Endodermal cell (in vitro differentiated cells): Measurements from ENCODE around the gene HBA2. TPM values are rescaled to one million over a fixed set of nuclear protein-coding genes. Genes with fewer than 3 reads are reported as not detected.

Experiments used
- DNase-seq: peaks from one replicate; pipeline ENCODE4 v3.0.0-alpha.2; 2017
- H3K27ac ChIP-seq: 2 replicates; pipeline ENCODE4 v1.5.1; 2013; ENCODE audit warnings: mild to moderate bottlenecking, low read depth, low read length, moderate library complexity
- H3K27me3 ChIP-seq: 2 replicates; pipeline ENCODE4 v1.6.1; 2013; ENCODE audit warnings: mild to moderate bottlenecking, low read length, moderate library complexity; ENCODE audit not compliant: insufficient read depth, control insufficient read depth, poor library complexity, severe bottlenecking
- H3K36me3 ChIP-seq: 2 replicates; pipeline ENCODE4 v1.7.0; 2013; ENCODE audit warnings: mild to moderate bottlenecking, low read length, moderate library complexity; ENCODE audit not compliant: control insufficient read depth, insufficient read depth
- H3K4me1 ChIP-seq: one replicate; pipeline ENCODE4 v1.7.0; 2013; ENCODE audit warnings: low read length; ENCODE audit not compliant: control insufficient read depth, insufficient read depth
- H3K4me3 ChIP-seq: 2 replicates; pipeline ENCODE4 v1.5.1; 2013; ENCODE audit warnings: mild to moderate bottlenecking, low read length, moderate library complexity
- H3K9ac ChIP-seq: 2 replicates; pipeline ENCODE4 v1.6.1; 2013; ENCODE audit warnings: mild to moderate bottlenecking, low read length, moderate library complexity; ENCODE audit not compliant: poor library complexity, severe bottlenecking; ENCODE audit errors: extremely low read depth
- H3K9me3 ChIP-seq: 2 replicates; pipeline ENCODE4 v1.6.1; 2013; ENCODE audit warnings: mild to moderate bottlenecking, low read length, moderate library complexity; ENCODE audit not compliant: control insufficient read depth
- H3K27ac Mint-ChIP-seq: 2 replicates; pipeline ENCODE4 v1.8.0; 2020; ENCODE audit warnings: mixed read lengths
- H3K27me3 Mint-ChIP-seq: 2 replicates; pipeline ENCODE4 v1.8.0; 2021; ENCODE audit warnings: mild to moderate bottlenecking, mixed read lengths; ENCODE audit not compliant: insufficient read depth
- H3K36me3 Mint-ChIP-seq: 2 replicates; pipeline ENCODE4 v1.8.0; 2020; ENCODE audit warnings: low read depth, mixed read lengths
- H3K4me1 Mint-ChIP-seq: 2 replicates; pipeline ENCODE4 v1.8.0; 2020; ENCODE audit warnings: mixed read lengths
- H3K4me3 Mint-ChIP-seq: 2 replicates; pipeline ENCODE4 v1.8.0; 2020; ENCODE audit warnings: mild to moderate bottlenecking, moderate library complexity, mixed read lengths
- H3K9me3 Mint-ChIP-seq: 2 replicates; pipeline ENCODE4 v1.8.0; 2020; ENCODE audit warnings: mild to moderate bottlenecking, mixed read lengths
- WGBS, 2 experiments: methylation state at CpG; one replicate each; pipeline versions ENCODE4 v1.1.5 to v1.1.7; 2013; ENCODE audit warnings: missing lambda C conversion rate in 2 of 2, mixed read lengths in 1 of 2; ENCODE audit not compliant: insufficient coverage in 1 of 2, insufficient read length in 1 of 2; 5-methylcytosine and 5-hydroxymethylcytosine counted together
- total RNA-seq, 2 donors: library from RNA; stranded (reverse); fragmentation: NEBNext Ultra II Directional in 1 of 2; extraction: Animal tissue kit (Norgen Biotek cat#: 25700) in 1 of 2; gene quantifications; 2 replicates in 1 of 2; 3 replicates in 1 of 2; pipeline ENCODE4 v1.2.1, GENCODE V29; 2021
- TF ChIP-seq, protein P1 (sequence below): fragments of 200-600 bp; sonication (generic); conservative IDR thresholded peaks from 2 replicates; pipeline ENCODE4 v1.5.0; 2021; ENCODE audit warnings: antibody characterized with exemption, mild to moderate bottlenecking

The HBA2 gene
- total RNA-seq, 2 donors from 2014 or later = 1.2 TPM; not detected in 1

DNA sequence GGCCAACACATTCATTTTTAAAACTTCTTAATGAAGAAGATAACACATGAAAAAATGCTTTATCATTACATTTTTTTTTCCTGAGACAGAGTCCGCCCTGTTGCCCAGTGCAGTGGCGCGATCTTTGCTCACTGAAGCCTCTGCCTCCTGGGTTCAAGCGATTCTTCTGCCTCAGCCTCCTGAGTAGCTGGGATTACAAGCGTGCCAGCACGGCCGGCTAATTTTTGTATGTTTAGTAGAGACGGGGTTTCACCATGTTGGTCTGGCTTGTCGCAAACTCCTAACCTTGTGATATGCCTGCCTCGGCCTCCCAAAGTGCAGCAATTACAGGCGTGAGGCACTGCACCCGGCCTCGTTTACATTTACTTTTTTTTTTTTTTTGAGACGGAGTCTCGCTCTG lies 20.8 kb downstream of the HBA2 start:
- peaks cover 92% of the 10 kb centered on the region for H3K36me3 ChIP-seq
- Mint-ChIP-seq H3K4me3 (no peak overlapping the region), H3K36me3 (peaks cover 88% of the 10 kb centered on the region), H3K27me3 (no peaks in the 10 kb centered on the region), H3K27ac (no peak overlapping the region), H3K4me1 (no peaks in the 10 kb centered on the region), H3K9me3 (no peaks in the 10 kb centered on the region)
- H3K27me3 ChIP-seq = no peaks in the 10 kb centered on the region
- TF ChIP-seq, protein P1, sequence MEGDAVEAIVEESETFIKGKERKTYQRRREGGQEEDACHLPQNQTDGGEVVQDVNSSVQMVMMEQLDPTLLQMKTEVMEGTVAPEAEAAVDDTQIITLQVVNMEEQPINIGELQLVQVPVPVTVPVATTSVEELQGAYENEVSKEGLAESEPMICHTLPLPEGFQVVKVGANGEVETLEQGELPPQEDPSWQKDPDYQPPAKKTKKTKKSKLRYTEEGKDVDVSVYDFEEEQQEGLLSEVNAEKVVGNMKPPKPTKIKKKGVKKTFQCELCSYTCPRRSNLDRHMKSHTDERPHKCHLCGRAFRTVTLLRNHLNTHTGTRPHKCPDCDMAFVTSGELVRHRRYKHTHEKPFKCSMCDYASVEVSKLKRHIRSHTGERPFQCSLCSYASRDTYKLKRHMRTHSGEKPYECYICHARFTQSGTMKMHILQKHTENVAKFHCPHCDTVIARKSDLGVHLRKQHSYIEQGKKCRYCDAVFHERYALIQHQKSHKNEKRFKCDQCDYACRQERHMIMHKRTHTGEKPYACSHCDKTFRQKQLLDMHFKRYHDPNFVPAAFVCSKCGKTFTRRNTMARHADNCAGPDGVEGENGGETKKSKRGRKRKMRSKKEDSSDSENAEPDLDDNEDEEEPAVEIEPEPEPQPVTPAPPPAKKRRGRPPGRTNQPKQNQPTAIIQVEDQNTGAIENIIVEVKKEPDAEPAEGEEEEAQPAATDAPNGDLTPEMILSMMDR = no peak
- no peaks in the 10 kb centered on the region for H3K4me1 ChIP-seq
- no peak overlapping the region for H3K9ac ChIP-seq
- H3K9me3 ChIP-seq = no peaks in the 10 kb centered on the region
- no peak overlapping the region for H3K27ac ChIP-seq
- DNase-seq = no peak
- no peak overlapping the region for H3K4me3 ChIP-seq
- 93 to 94% methylated on average over 9 to 15 of the region's 15 CpGs for WGBS, 2 experiments

DNA sequence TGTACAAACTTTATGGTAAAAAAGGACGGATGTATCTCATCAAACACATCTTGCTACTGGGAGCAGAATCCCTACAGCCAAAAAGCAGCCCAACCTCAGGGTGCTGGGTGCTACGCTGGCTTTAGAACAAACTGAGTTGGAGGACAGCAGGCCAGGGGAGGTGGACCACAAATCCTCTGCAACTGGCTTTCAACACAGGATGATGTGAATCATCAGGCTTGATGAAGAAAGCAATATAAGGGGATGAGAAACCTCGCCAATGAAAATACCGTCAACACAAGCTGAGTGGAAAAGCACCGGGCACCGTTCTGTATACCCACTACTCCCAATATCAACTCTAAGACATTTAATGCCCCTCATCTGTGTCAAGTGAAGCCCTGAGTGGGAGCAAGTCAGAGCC lies 21.8 kb downstream of the HBA2 start:
- Mint-ChIP-seq H3K4me1 (no peaks in the 10 kb centered on the region), H3K27ac (no peak overlapping the region), H3K9me3 (no peaks in the 10 kb centered on the region), H3K36me3 (peaks cover 86% of the 10 kb centered on the region), H3K27me3 (no peaks in the 10 kb centered on the region), H3K4me3 (no peak overlapping the region)
- TF ChIP-seq, protein P1 = no peak
- Histone ChIP-seq H3K9me3 (no peaks in the 10 kb centered on the region), H3K4me1 (no peaks in the 10 kb centered on the region), H3K4me3 (no peak overlapping the region), H3K27ac (no peak overlapping the region), H3K36me3 (peaks cover 91% of the 10 kb centered on the region), H3K9ac (no peak overlapping the region), H3K27me3 (no peaks in the 10 kb centered on the region)
- WGBS, 2 experiments = 99 to 100% methylated on average over 2 to 6 of the region's 6 CpGs
- no peak for DNase-seq

DNA sequence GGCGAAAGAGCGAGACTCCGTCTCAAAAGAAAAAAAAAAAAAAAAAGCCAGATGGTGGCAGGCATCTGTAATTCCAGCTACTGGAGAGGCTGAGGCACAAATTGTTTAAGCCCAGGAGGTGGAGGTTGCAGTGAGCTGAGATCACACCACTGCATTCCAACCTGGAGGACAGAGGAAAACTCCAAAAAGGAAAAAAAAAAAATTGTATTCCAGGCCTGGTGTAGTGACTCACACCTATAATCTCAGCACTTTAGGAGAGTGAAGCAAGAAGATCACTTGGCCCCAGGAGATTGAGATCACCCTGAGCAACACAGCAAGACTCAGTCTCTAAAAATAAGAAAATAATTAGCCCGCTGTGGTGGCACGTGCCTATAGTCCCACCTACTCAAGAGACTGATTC lies 27.7 kb downstream of the HBA2 start:
- TF ChIP-seq, protein P1 = no peak
- no peaks in the 10 kb centered on the region for H3K27me3 ChIP-seq
- H3K4me1 ChIP-seq = no peaks in the 10 kb centered on the region
- no peak overlapping the region for H3K27ac ChIP-seq
- Mint-ChIP-seq H3K27ac (no peak overlapping the region), H3K9me3 (no peaks in the 10 kb centered on the region), H3K4me3 (no peak overlapping the region), H3K4me1 (no peaks in the 10 kb centered on the region), H3K27me3 (no peaks in the 10 kb centered on the region), H3K36me3 (peaks cover 78% of the 10 kb centered on the region)
- peaks cover 81% of the 10 kb centered on the region for H3K36me3 ChIP-seq
- no peak for DNase-seq
- H3K9me3 ChIP-seq = no peaks in the 10 kb centered on the region
- WGBS, 2 experiments = 95 to 100% methylated on average over 5 of the region's 5 CpGs
- H3K4me3 ChIP-seq = no peak overlapping the region
- no peak overlapping the region for H3K9ac ChIP-seq
